CD4-positive, alpha-beta T cell treated with Interleukin-10 for 1 hour (primary cell): ENCODE data around the gene CFAP46.
"Not testable (repeated sequence)": the region's sequence is repeated elsewhere in the genome, so short reads cannot be mapped to it uniquely, and the experiment has no call there.

ENCODE experiments used
- DNase-seq: peaks from one replicate; pipeline ENCODE4 v3.0.0-alpha.2; 2020

Gene CFAP46

DNA sequence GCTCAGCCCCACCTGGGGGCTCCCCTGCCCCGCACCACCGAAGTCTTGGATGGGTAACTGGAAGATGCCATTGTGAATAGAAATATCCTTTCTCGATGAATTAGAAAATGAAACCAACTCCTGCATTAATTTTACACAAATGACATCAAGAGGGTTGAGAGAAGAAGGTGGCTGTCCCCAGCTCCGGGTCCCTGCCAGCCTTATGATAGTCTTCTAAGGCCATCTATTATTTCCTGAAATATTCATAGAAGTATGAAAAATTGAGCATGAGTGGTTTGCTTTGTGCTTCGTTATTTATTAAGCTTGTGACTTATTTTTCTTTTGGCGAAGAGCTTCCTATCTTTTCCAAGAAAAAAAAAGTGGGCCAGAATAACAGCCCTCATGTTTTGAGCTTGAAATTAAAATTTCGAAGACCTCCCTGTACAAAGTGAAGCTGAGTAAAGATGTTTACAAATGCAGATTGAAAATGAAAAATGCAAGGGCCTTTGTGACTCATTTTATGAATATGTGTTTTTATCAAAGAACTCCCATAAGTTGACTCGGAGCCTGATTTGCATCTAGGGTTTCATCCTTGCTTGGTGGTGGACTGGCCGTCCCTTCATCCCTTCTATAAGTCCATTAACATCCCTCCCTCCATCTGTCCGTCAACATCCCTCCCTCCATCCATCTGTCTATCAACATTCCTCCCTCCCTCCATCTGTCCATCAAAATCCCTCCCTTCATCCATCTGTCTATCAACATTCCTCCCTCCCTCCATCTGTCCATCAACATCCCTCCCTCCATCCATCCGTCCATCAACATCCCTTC, 20.5 kb upstream of the CFAP46 start:
- no peak for DNase-seq

- peak; percentile 75 for DNase-seq
Measured at GRCh38 chr10:132961787-132962622, 19.6 kb upstream of the CFAP46 start.

DNA sequence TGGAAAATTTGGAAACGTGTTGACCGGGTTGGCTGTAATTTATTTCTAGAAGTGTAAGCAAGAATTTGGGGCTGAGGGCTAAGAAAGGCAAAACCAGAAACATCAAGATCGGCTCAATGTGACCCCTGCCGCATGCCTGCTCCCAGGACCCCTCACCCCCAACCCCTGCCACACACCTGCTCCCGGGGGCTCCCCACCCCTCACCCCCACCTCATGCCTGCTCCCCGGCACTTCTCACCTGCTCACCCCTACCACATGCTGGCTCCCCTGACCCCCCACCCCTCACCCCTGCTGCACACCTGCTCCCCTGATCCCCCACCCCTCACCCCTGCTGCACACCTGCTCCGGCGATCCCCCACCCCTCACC, 19.0 kb upstream of the CFAP46 start:
- DNase-seq = no peak

GRCh38 chr10:132960631-132961419, 18.5 kb upstream of the CFAP46 start:
- DNase-seq = no peak

- no peak for DNase-seq
Measured at GRCh38 chr10:132960071-132960472, 17.7 kb upstream of the CFAP46 start.

DNA sequence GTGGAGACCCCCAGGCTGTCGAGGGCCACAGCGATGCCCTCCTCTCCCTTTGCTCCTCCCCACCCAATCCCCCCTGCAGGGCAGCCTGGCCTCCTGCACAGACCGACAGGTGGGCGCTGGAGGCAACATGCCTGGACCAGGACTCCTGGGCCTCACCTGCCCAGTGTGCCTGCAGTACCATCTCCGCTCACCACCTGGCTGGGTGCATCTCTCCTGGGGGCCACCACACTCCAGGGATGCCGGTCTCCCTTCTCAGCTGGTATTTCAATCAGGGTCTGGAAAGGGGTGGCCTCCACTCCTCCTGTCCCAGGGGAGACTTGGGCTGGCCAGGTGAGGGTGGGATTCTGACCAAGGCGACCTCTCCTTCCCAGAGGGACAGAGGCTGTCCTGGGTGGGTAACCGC, 17.2 kb upstream of the CFAP46 start:
- DNase-seq = no peak

DNA sequence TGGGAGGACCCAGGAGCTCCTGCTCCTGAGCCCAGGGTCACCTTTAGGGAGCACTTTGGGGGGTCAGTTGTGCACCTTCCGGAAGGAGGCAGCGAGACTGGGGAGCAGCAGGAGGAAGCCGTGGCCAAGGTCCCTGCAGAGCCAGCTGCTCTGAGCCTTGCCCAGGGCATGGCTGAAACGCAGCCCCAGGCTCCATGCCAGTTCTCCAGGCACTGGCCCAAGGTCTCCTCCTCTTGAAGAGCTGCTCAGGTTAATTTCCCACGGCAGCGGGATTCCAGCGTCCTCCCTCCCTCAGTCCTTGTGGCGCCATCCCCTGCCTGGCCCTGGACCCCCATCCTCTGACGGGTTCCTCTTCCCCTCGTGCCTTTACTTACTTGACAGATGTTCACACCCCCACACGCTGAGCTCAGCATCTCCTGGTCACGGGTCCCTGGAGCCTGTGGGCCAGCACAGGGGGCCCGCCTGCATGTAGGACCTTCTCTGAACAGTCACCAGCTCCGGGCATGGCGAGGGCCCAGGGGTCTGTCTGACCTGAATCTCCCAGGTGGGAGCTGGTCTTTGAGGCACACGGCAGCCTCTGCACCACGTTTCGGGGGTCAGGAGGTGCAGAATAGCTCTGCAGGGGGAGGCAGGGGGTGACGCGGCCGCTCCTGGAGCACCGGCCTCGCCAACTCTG, 16.7 kb upstream of the CFAP46 start:
- DNase-seq = no peak

- DNase-seq = no peak
Measured at GRCh38 chr10:132957981-132958882, 15.9 kb upstream of the CFAP46 start.

DNA sequence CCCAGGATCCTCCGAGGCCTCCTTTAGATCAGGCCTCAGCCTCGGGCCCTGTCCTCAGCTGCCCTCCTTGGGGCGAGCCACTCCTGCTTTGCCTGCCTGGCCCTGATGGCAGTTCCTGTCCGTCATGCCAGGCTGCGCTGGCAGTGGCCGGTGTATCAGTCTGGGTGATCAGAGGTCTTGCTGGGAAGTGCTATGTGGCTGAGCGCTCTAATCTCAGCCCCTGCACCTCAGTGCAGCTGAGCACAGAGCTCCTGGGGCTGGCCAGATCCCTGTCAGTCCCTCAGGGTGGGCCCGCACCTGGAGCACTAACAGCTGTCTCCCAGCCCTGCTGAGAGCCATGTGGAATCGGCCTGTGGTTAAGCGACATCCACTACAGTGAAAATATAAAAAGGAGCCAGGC, 14.8 kb upstream of the CFAP46 start:
- DNase-seq = no peak

GRCh38 chr10:132956259-132956658, 13.9 kb upstream of the CFAP46 start:
- DNase-seq = not testable (repeated sequence)

GRCh38 chr10:132955479-132955878, 13.1 kb upstream of the CFAP46 start:
- DNase-seq = no peak

DNA sequence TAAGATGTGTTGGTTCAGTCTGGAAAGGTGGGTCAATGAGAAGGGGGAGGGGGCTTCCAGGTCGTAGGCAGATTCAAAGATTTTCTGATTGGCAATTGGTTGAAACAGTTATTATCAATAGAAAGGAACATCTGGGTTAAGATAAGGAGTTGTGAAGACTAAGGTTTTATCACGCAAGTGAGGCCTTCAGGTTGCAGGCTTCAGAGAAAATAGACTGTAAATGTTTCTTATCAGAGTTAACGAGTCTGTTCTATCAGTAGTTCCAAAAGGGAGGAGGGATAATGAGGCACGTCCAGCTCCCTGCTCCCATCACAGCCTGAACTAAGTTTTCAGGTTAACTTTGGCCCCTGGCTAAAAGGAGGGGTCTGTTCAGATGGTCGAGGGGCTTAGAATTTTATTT, 11.1 kb upstream of the CFAP46 start:
- no peak for DNase-seq

- DNase-seq = no peak
Measured at GRCh38 chr10:132951926-132952325, 9.6 kb upstream of the CFAP46 start.

- no peak for DNase-seq
Measured at GRCh38 chr10:132948351-132948750, 6.0 kb upstream of the CFAP46 start.

- no peak for DNase-seq
Measured at GRCh38 chr10:132947843-132948242, 5.5 kb upstream of the CFAP46 start.

GRCh38 chr10:132946806-132947546, 4.6 kb upstream of the CFAP46 start:
- no peak for DNase-seq

- no peak for DNase-seq
Measured at GRCh38 chr10:132946311-132946710, 3.9 kb upstream of the CFAP46 start.

GRCh38 chr10:132945894-132946255, 3.5 kb upstream of the CFAP46 start:
- DNase-seq = no peak

GRCh38 chr10:132945125-132945893, 2.9 kb upstream of the CFAP46 start:
- no peak for DNase-seq

DNA sequence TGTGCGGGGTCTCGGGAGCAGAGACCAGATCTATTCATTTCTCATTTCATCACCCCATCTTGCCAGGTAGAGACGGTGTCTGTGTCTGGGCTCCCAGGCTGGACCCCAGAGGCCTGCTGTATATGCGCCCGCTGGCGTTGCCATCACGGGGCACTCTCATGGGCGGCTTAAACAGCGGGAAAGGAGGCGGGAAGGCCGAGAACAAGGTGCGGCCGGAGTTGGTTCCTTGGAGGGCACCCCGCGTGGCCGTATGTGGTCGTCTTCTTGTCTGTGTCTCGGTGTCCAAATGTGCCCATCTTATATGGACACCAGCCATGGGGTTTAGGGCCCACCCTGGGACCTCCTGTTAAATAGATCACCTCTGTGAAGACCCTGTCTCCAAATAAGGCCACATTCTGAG, 2.1 kb upstream of the CFAP46 start:
- no peak for DNase-seq
